Measurements from ENCODE around the gene KDM4B. TPM values are rescaled to one million over a fixed set of nuclear protein-coding genes. Genes with fewer than 3 reads are reported as not detected.

Gene KDM4B
- total and polyA plus RNA-seq, 9 donors = 5.2 to 62.9 (median 46.4) TPM

DNA sequence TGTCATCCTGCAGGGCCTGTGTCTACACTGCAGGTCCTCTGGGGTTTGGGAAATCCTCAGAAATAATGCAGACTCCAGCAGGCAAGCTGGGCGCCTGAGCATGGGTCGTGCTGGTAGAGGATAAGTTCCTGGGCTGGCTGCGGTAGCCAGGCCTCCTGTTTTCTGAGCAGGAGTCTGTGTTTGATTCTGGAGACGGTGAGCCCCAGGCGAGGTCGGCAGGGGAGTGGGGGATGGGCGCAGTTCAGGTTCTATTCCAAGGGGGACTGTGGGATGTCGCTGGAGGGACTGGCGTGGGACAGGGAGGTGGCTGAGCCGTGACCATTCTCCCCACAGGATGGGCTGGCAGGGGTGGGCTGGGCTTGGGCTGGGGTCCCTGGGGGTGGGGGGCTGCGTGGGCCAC lies 154.7 kb downstream of the KDM4B start:
- H3K36me3 ChIP-seq = no peaks in the 10 kb centered on the region
- no peak overlapping the region for H3K27ac ChIP-seq
- H3K4me3 ChIP-seq = no peak overlapping the region
- peaks cover 12% of the 10 kb centered on the region for H3K4me1 ChIP-seq (ENCODE audit: insufficient read depth)
- no peaks in the 10 kb centered on the region for H3K9me3 ChIP-seq
- 86 to 95% (median 89%) methylated on average over 11 of the region's 11 CpGs for WGBS, 3 donors
- intact Hi-C loops (cut with DNase I) = no loop called here
- no peak for DNase-seq
- TF ChIP-seq EP300 (IDR thresholded peaks at IDR 0.05) = no peak
- TF ChIP-seq, protein P1, sequence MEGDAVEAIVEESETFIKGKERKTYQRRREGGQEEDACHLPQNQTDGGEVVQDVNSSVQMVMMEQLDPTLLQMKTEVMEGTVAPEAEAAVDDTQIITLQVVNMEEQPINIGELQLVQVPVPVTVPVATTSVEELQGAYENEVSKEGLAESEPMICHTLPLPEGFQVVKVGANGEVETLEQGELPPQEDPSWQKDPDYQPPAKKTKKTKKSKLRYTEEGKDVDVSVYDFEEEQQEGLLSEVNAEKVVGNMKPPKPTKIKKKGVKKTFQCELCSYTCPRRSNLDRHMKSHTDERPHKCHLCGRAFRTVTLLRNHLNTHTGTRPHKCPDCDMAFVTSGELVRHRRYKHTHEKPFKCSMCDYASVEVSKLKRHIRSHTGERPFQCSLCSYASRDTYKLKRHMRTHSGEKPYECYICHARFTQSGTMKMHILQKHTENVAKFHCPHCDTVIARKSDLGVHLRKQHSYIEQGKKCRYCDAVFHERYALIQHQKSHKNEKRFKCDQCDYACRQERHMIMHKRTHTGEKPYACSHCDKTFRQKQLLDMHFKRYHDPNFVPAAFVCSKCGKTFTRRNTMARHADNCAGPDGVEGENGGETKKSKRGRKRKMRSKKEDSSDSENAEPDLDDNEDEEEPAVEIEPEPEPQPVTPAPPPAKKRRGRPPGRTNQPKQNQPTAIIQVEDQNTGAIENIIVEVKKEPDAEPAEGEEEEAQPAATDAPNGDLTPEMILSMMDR (IDR thresholded peaks at IDR 0.05) = no peak
- TF ChIP-seq POLR2A (IDR thresholded peaks at IDR 0.05) = no peak
- H3K27me3 ChIP-seq = no peaks in the 10 kb centered on the region

DNA sequence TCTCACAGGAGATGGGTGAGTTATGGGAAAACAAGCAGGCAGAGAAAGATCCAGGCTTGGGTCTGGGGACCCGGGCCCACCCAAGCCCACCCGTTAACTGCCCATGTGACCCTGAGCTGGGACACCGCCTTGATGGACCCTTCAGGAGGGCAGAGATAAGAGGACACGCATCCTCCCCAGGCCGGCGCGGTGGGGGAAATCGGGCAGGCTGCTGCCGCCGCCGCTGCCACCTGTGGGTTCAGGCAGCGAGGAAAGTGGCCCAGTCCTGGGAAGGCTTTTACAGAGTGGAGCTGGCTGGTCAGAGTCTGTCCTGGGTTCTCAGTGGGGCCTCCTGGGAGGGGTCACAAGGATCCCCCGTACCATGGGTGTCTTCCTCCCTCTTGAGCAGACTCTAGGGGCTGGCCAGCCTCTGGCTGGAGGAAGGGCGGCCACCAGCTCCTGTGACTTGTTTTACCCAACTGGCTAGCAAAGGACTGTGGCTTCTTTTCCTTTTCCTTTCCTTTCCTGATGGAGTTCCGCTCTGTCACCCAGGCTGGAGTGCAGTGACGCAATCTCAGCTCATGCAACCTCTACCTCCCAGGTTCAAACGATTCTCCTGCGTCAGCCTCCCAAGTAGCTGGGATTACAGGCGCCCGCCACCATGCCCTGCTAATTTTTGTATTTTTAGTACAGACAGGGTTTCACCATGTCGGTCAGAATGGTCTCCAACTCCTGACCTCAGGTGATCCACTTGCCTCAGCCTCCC lies 155.4 kb downstream of the KDM4B start:
- intact Hi-C loops (cut with DNase I) = no loop called here
- TF ChIP-seq EP300 (IDR thresholded peaks at IDR 0.05) (no peak), POLR2A (IDR thresholded peaks at IDR 0.05) (no peak)
- TF ChIP-seq, protein P1 (IDR thresholded peaks at IDR 0.05) = no peak
- peaks cover 15% of the 10 kb centered on the region for H3K4me1 ChIP-seq (ENCODE audit: insufficient read depth)
- DNase-seq = no peak
- 92 to 96% (median 94%) methylated on average over 21 of the region's 21 CpGs for WGBS, 3 donors
- H3K27ac ChIP-seq = no peak overlapping the region
- no peak overlapping the region for H3K4me3 ChIP-seq
- H3K36me3 ChIP-seq = no peaks in the 10 kb centered on the region
- H3K27me3 ChIP-seq = no peaks in the 10 kb centered on the region
- H3K9me3 ChIP-seq = no peaks in the 10 kb centered on the region

DNA sequence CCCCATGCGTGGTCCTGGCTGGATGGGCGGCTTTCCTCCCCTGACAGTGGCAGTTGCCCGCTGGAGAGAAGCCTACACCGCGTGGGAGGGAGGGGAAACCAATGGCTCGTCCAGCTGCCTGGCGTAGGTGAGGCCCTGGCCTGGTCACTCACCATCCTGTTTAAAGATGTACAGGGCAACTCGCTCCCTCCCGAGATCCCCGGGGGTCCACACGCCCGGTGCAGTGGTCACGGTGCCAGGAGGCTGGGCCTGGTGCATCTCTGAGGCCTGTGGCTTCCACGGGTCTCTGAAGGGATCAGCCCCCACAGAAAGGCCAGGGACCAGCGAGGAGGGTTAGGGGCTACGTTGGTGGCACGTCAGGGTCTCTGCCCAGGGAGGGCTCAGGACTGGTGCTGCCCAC lies 156.5 kb downstream of the KDM4B start:
- Histone ChIP-seq H3K4me3 (no peak overlapping the region), H3K27ac (peak overlapping the region in 1 of 2 donors; percentile 51), H3K36me3 (no peaks in the 10 kb centered on the region), H3K4me1 (ENCODE audit: insufficient read depth) (peaks cover 20% of the 10 kb centered on the region), H3K27me3 (no peaks in the 10 kb centered on the region), H3K9me3 (no peaks in the 10 kb centered on the region)
- no peak for DNase-seq
- TF ChIP-seq, protein P1 (IDR thresholded peaks at IDR 0.05) = no peak
- no peak for TF ChIP-seq EP300 (IDR thresholded peaks at IDR 0.05)
- no peak for TF ChIP-seq POLR2A (IDR thresholded peaks at IDR 0.05)
- WGBS, 3 donors = 67 to 81% (median 68%) methylated on average over 16 to 17 of the region's 17 CpGs
- intact Hi-C loops (cut with DNase I) = no loop called here

DNA sequence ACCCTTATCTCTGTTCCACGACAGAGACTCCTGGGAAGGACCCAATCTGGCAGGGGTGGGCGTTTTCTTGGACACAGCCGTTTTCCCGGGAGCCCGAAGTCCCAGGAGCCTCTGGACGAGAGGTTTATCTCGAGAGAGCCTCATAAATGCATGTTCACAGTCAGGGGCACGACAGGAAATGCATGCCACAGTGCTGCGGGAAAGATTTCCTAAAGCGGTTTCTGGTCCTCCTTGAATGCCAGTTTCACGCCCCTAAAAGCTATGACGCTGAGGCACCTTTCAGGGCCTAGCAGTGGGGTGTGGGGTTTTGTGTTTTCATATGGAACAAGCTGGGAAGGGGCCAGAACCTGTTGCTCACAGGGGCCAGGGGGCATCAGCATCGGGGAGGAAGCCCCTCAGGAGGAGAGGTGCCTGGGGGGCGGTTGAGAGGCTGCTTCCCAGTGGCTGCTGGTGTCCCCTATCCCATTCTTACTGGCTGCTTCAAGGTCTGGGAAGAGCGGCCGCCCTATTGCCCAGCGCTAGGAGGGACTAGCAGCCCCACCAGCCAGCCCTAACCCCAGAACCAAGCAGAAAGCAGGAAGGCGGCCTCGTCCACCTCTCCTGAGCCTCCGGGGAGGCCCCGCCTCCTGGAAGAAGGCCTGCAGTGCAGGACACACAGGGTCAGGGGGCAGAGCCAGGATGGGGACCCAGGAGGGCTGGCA lies 157.0 kb downstream of the KDM4B start:
- H3K4me3 ChIP-seq = no peak overlapping the region
- 46 to 71% (median 48%) methylated on average over 21 of the region's 21 CpGs for WGBS, 3 donors
- peaks cover 25% of the 10 kb centered on the region for H3K4me1 ChIP-seq (ENCODE audit: insufficient read depth)
- no peaks in the 10 kb centered on the region for H3K27me3 ChIP-seq
- no peaks in the 10 kb centered on the region for H3K9me3 ChIP-seq
- H3K27ac ChIP-seq = peak overlapping the region; percentile 12 to 51
- H3K36me3 ChIP-seq = no peaks in the 10 kb centered on the region
- no peak for TF ChIP-seq EP300 (IDR thresholded peaks at IDR 0.05)
- TF ChIP-seq POLR2A (IDR thresholded peaks at IDR 0.05) = no peak
- TF ChIP-seq, protein P1 (IDR thresholded peaks at IDR 0.05) = no peak
- no peak for DNase-seq
- intact Hi-C loops (cut with DNase I) = no loop called here
